Nephron (organoid): ENCODE results near the gene CLDN14.
A peak's percentile ranks its signal among the peaks of the same experiment; 100 is the strongest.

ENCODE experiments used
- H3K27ac Mint-ChIP-seq, 3 experiments: 2 replicates each; pipeline ENCODE4 v1.8.0; 2020; ENCODE audit warnings: mixed read lengths in 3 of 3, mild to moderate bottlenecking in 2 of 3, moderate library complexity in 1 of 3
- H3K27me3 Mint-ChIP-seq: 2 replicates; pipeline ENCODE4 v1.8.0; 2021; ENCODE audit warnings: low read depth, mild to moderate bottlenecking, moderate library complexity, mixed read lengths
- H3K36me3 Mint-ChIP-seq: 2 replicates; pipeline ENCODE4 v1.8.0; 2020; ENCODE audit warnings: low read depth, mixed read lengths
- H3K4me1 Mint-ChIP-seq: 2 replicates; pipeline ENCODE4 v1.8.0; 2020; ENCODE audit warnings: mixed read lengths
- H3K4me3 Mint-ChIP-seq, 3 experiments: 2 replicates each; pipeline ENCODE4 v1.8.0; 2020; ENCODE audit warnings: mild to moderate bottlenecking in 3 of 3, mixed read lengths in 3 of 3, moderate library complexity in 2 of 3
- H3K9me3 Mint-ChIP-seq: 2 replicates; pipeline ENCODE4 v1.8.0; 2020; ENCODE audit warnings: mixed read lengths
- CTCF ChIP-seq, 3 experiments: fragments of 200-600 bp; sonication (generic); IDR thresholded peaks; one replicate each; pipeline ENCODE4 v1.5.0; 2021; ENCODE audit warnings: antibody characterized with exemption in 3 of 3; ENCODE audit not compliant: unreplicated experiment in 3 of 3

CLDN14 gene

GRCh38 chr21:36460866-36461265 is 19.1 kb downstream of the CLDN14 start:
- no peaks in the 10 kb centered on the region for H3K36me3 Mint-ChIP-seq
- peaks cover 34% of the 10 kb centered on the region for H3K27me3 Mint-ChIP-seq
- TF ChIP-seq CTCF (IDR thresholded peaks at IDR 0.05; ENCODE audit: unreplicated experiment in 3 of 3) = no peak

GRCh38 chr21:36459098-36459497 is 20.8 kb downstream of the CLDN14 start:
- no peak for TF ChIP-seq CTCF (IDR thresholded peaks at IDR 0.05; ENCODE audit: unreplicated experiment in 3 of 3)
- Mint-ChIP-seq H3K4me1 (peaks cover 31% of the 10 kb centered on the region), H3K4me3 (no peak overlapping the region), H3K36me3 (no peaks in the 10 kb centered on the region), H3K27ac (no peak overlapping the region), H3K9me3 (no peaks in the 10 kb centered on the region), H3K27me3 (peaks cover 34% of the 10 kb centered on the region)

More at GRCh38 chr21:36460866-36461265, 19.1 kb downstream of the CLDN14 start:
- H3K9me3 Mint-ChIP-seq = no peaks in the 10 kb centered on the region
- no peak overlapping the region for H3K4me3 Mint-ChIP-seq
- peak overlapping the region in 1 of 3 experiments; percentile 8 for H3K27ac Mint-ChIP-seq
- H3K4me1 Mint-ChIP-seq = peaks cover 28% of the 10 kb centered on the region

- Mint-ChIP-seq H3K9me3 (no peaks in the 10 kb centered on the region), H3K4me3 (no peak overlapping the region), H3K27me3 (peaks cover 21% of the 10 kb centered on the region), H3K4me1 (peaks cover 34% of the 10 kb centered on the region), H3K36me3 (no peaks in the 10 kb centered on the region), H3K27ac (no peak overlapping the region)
- no peak for TF ChIP-seq CTCF (IDR thresholded peaks at IDR 0.05; ENCODE audit: unreplicated experiment in 3 of 3)
Observed at GRCh38 chr21:36456729-36457414, 23.1 kb downstream of the CLDN14 start.

- H3K4me3 Mint-ChIP-seq = no peak overlapping the region
- no peaks in the 10 kb centered on the region for H3K36me3 Mint-ChIP-seq
- H3K27ac Mint-ChIP-seq = peak overlapping the region; percentile 64 to 87 (median 66)
- TF ChIP-seq CTCF (IDR thresholded peaks at IDR 0.05; ENCODE audit: unreplicated experiment in 3 of 3) = no peak
- peaks cover 25% of the 10 kb centered on the region for H3K4me1 Mint-ChIP-seq
- H3K27me3 Mint-ChIP-seq = peaks cover 10% of the 10 kb centered on the region
- H3K9me3 Mint-ChIP-seq = no peaks in the 10 kb centered on the region
Observed at GRCh38 chr21:36454706-36455105, 25.2 kb downstream of the CLDN14 start.

- Mint-ChIP-seq H3K4me3 (no peak overlapping the region), H3K27me3 (peaks cover 10% of the 10 kb centered on the region), H3K36me3 (no peaks in the 10 kb centered on the region), H3K27ac (peak overlapping the region; percentile 64 to 87 (median 66)), H3K4me1 (peaks cover 25% of the 10 kb centered on the region), H3K9me3 (no peaks in the 10 kb centered on the region)
- TF ChIP-seq CTCF (IDR thresholded peaks at IDR 0.05; ENCODE audit: unreplicated experiment in 3 of 3) = no peak
Observed at GRCh38 chr21:36454093-36454531, 25.8 kb downstream of the CLDN14 start.

GRCh38 chr21:36452281-36452825 is 27.6 kb downstream of the CLDN14 start:
- peaks cover 10% of the 10 kb centered on the region for H3K27me3 Mint-ChIP-seq
- no peak overlapping the region for H3K27ac Mint-ChIP-seq
- H3K4me1 Mint-ChIP-seq = peaks cover 25% of the 10 kb centered on the region
- H3K9me3 Mint-ChIP-seq = no peaks in the 10 kb centered on the region
- no peak overlapping the region for H3K4me3 Mint-ChIP-seq
- TF ChIP-seq CTCF (IDR thresholded peaks at IDR 0.05; ENCODE audit: unreplicated experiment in 3 of 3) = no peak
- H3K36me3 Mint-ChIP-seq = no peaks in the 10 kb centered on the region
